ENCODE data around the gene PDSS2.

DNA sequence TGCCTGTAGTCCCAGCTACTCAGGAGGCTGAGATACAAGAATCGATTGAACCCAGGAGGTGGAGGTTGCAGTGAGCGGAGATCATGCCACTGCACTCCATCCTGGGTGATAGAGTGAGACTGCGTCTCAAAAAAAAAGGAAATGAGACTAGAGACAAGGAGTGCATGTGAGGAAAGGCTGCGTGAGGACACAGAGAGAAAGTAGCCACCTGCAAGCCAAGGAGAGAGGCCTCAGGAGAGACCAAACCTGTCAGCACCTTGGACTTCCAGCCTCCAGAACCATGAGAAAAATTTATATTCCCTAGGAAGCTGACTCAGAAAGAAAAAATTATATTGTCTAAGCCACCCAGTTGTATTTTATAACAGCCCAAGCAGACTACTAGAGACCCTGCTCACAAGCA is 336.6 kb downstream of the PDSS2 start:
- TF ChIP-seq CTCF (IDR thresholded peaks at IDR 0.05) (no peak), EZH2 (IDR thresholded peaks at IDR 0.05; ENCODE audit: borderline replicate concordance, insufficient read depth, low read depth, low read length, poor library complexity, severe bottlenecking) (no peak)

All from B cell (primary cell).